HCT116 (cell line): Measurements from ENCODE around the gene MIA. TPM values are rescaled to one million over a fixed set of nuclear protein-coding genes. Genes with fewer than 3 reads are reported as not detected.
A peak's percentile ranks its signal among the peaks of the same experiment; 100 is the strongest.

Experiments used
- ATAC-seq: fragments of 200-7000 bp; cut with Tn5 transposase; 2 replicates; pipeline ENCODE4 v1.9.1; 2020; ENCODE audit warnings: mild to moderate bottlenecking, moderate library complexity
- BruUV-seq: library from RNA; stranded (reverse); fragments of 400-500 nt; replicated peaks from 2 replicates; lab custom pipeline; 2021; lab: Mats Ljungman, UMichigan
- CTCF ChIA-PET: fragments of 300-600 bp; sonication (Branson Sonifier 250); formaldehyde crosslinking; loops from one replicate; lab custom pipeline; 2021; ENCODE audit warnings: antibody characterized with exemption; lab: Charles Lee
- POLR2A ChIA-PET: fragments of 300-600, 350-600 bp; sonication (Branson Sonifier 250); formaldehyde crosslinking; loops from one replicate; lab custom pipeline; 2021; ENCODE audit warnings: antibody characterized with exemption; lab: Charles Lee
- RAD21 ChIA-PET, 2 experiments: fragments of 300-600 bp; sonication (Branson Sonifier 250); formaldehyde crosslinking; loops; one replicate each; lab custom pipeline; 2023; ENCODE audit warnings: low total read pairs in 2 of 2; ENCODE audit not compliant: uncharacterized antibody in 2 of 2, unreplicated experiment in 2 of 2, low non-redundant PET in 1 of 2; lab: Charles Lee
- DNase-seq: peaks from one replicate; pipeline ENCODE4 v3.0.0-alpha.2; 2010; ENCODE audit warnings: low read depth, low spot score
- H2AFZ ChIP-seq: fragments of 200-600 bp; shearing (Covaris generic), sonication (generic); 2 replicates; pipeline ENCODE4 v1.6.1; 2017; ENCODE audit warnings: low read depth, mixed run types, mixed read lengths, antibody characterized with exemption, low read length; ENCODE audit not compliant: poor library complexity, severe bottlenecking
- H3K27ac ChIP-seq: 2 replicates; pipeline ENCODE4 v1.5.1; 2012; ENCODE audit warnings: low read depth, low read length
- H3K27me3 ChIP-seq: fragments of 200-600 bp; sonication (generic); 2 replicates; pipeline ENCODE4 v1.6.1; 2016; ENCODE audit warnings: mixed run types, low read length, mixed read lengths; ENCODE audit not compliant: insufficient read depth
- H3K36me3 ChIP-seq, 2 experiments: fragments of 200-500 bp in 1 of 2; fragments of 200-600 bp in 1 of 2; sonication (Bioruptor generic) in 1 of 2; sonication (generic) in 1 of 2; 2 replicates each; pipeline versions ENCODE4 v1.5.1 to v1.6.1; 2014 to 2016; ENCODE audit warnings: low read length in 2 of 2, inconsistent platforms in 1 of 2, mixed read lengths in 1 of 2, mixed run types in 1 of 2; ENCODE audit not compliant: insufficient read depth in 2 of 2, control insufficient read depth in 1 of 2
- H3K4me1 ChIP-seq, 2 experiments: fragments of 200-600 bp in 1 of 2; sonication (generic) in 1 of 2; 2 replicates each; pipeline versions ENCODE4 v1.5.1 to v1.6.1; 2012 to 2017; ENCODE audit warnings: low read length in 2 of 2, inconsistent platforms in 1 of 2, mild to moderate bottlenecking in 1 of 2, mixed read lengths in 1 of 2, mixed run types in 1 of 2, moderate library complexity in 1 of 2; ENCODE audit not compliant: insufficient read depth in 2 of 2, control insufficient read depth in 1 of 2
- H3K4me2 ChIP-seq: fragments of 200-600 bp; sonication (generic); 2 replicates; pipeline ENCODE4 v1.6.1; 2017; ENCODE audit warnings: mixed run types, low read length, mixed read lengths
- H3K4me3 ChIP-seq, 2 experiments: fragments of 200-600 bp in 1 of 2; sonication (generic) in 1 of 2; replicated peaks in 1 of 2; 2 replicates each; pipeline ENCODE4 v1.5.1; 2011 to 2016; ENCODE audit warnings: low read length in 2 of 2, control low read depth in 1 of 2, low read depth in 1 of 2, mild to moderate bottlenecking in 1 of 2, mixed read lengths in 1 of 2, mixed run types in 1 of 2
- H3K79me2 ChIP-seq: fragments of 200-600 bp; sonication (generic); 2 replicates; pipeline ENCODE4 v1.6.1; 2017; ENCODE audit warnings: mild to moderate bottlenecking, mixed run types, low read length, moderate library complexity, mixed read lengths; ENCODE audit not compliant: insufficient read depth
- H3K9ac ChIP-seq: fragments of 200-600 bp; sonication (generic); 2 replicates; pipeline ENCODE4 v1.6.1; 2016; ENCODE audit warnings: low read length, mixed read lengths
- H3K9me2 ChIP-seq: fragments of 200-600 bp; sonication (generic), shearing (Covaris generic); 2 replicates; pipeline ENCODE4 v1.6.1; 2017; ENCODE audit warnings: mixed run types, mild to moderate bottlenecking, moderate library complexity; ENCODE audit not compliant: insufficient read depth
- H3K9me3 ChIP-seq, 2 experiments: fragments of 200-500 bp in 1 of 2; fragments of 200-600 bp in 1 of 2; sonication (Bioruptor generic) in 1 of 2; sonication (generic) in 1 of 2; 2 replicates each; pipeline ENCODE4 v1.6.1; 2014 to 2017; ENCODE audit warnings: low read length in 2 of 2, mixed read lengths in 2 of 2, inconsistent platforms in 1 of 2, low read depth in 1 of 2, mild to moderate bottlenecking in 1 of 2, mixed run types in 1 of 2, moderate library complexity in 1 of 2; ENCODE audit not compliant: control insufficient read depth in 1 of 2, insufficient read depth in 1 of 2
- H4K20me1 ChIP-seq: fragments of 200-600 bp; sonication (generic), shearing (Covaris generic); 2 replicates; pipeline ENCODE4 v1.6.1; 2017; ENCODE audit warnings: mixed run types, mild to moderate bottlenecking, moderate library complexity; ENCODE audit not compliant: insufficient read depth
- CBX3 ChIP-seq: IDR thresholded peaks from 2 replicates; pipeline ENCODE4 v1.6.1; 2012; ENCODE audit warnings: low read depth
- EGR1 ChIP-seq: IDR thresholded peaks from 2 replicates; pipeline ENCODE4 v1.6.1; 2012; ENCODE audit warnings: low read depth
- EZH2 ChIP-seq: fragments of 200-600 bp; sonication (generic); IDR thresholded peaks from 2 replicates; pipeline ENCODE4 v1.6.1; 2017; ENCODE audit warnings: antibody characterized with exemption, mixed run types
- FOSL1 ChIP-seq: IDR thresholded peaks from 2 replicates; pipeline ENCODE4 v1.6.1; 2012; ENCODE audit warnings: low read depth
- POLR2AphosphoS5 ChIP-seq: IDR thresholded peaks from 2 replicates; pipeline ENCODE4 v1.6.1; 2011; ENCODE audit warnings: mild to moderate bottlenecking, low read depth, low read length, moderate library complexity
- RAD21 ChIP-seq: IDR thresholded peaks from 2 replicates; pipeline ENCODE4 v1.6.1; 2012; ENCODE audit warnings: low read depth, mild to moderate bottlenecking
- REST ChIP-seq: IDR thresholded peaks from 2 replicates; pipeline ENCODE4 v1.6.1; 2012; ENCODE audit warnings: low read depth
- SIN3A ChIP-seq: IDR thresholded peaks from 2 replicates; pipeline ENCODE4 v1.6.1; 2012; ENCODE audit warnings: low read depth
- SP1 ChIP-seq: IDR thresholded peaks from 2 replicates; pipeline ENCODE4 v1.6.1; 2012; ENCODE audit warnings: low read depth
- SRF ChIP-seq: IDR thresholded peaks from 2 replicates; pipeline ENCODE4 v1.6.1; 2012; ENCODE audit warnings: low read depth
- YY1 ChIP-seq: IDR thresholded peaks from 2 replicates; pipeline ENCODE4 v1.6.1; 2011; ENCODE audit warnings: low read length, low read depth, moderate library complexity, mild to moderate bottlenecking; ENCODE audit not compliant: insufficient replicate concordance; ENCODE audit errors: extremely low read depth
- ZNF274 ChIP-seq: fragments of 200-500 bp; sonication (Bioruptor generic); IDR thresholded peaks from 2 replicates; pipeline ENCODE4 v1.6.1; 2014; ENCODE audit warnings: mild to moderate bottlenecking, low read depth, low read length, inconsistent platforms
- intact Hi-C: fragments of 100-400 bp; cut with micrococcal nuclease; formaldehyde crosslinking; loops from 2 replicates; pipeline ENCODE4 v1.10.0; 2022
- total RNA-seq: library from RNA; stranded (reverse); gene quantifications from one replicate; pipeline ENCODE4 v1.2.1, GENCODE V29; 2021; ENCODE audit not compliant: unreplicated experiment
- TF ChIP-seq, protein P1 (sequence below), 3 experiments: fragments of 200-600 bp in 1 of 3; sonication (generic) in 1 of 3; IDR thresholded peaks in 2 of 3; conservative IDR thresholded peaks in 1 of 3; 2 replicates each; pipeline ENCODE4 v1.5.1; 2012 to 2017; ENCODE audit warnings: low read depth in 2 of 3, low read length in 2 of 3, antibody characterized with exemption in 1 of 3, borderline replicate concordance in 1 of 3, control low read depth in 1 of 3, mild to moderate bottlenecking in 1 of 3, mixed read lengths in 1 of 3, mixed run types in 1 of 3, moderate library complexity in 1 of 3; ENCODE audit not compliant: insufficient read depth in 1 of 3

The MIA gene
- total RNA-seq, 1 experiment from 2014 or later = 1.4 TPM

GRCh38 chr19:40741527-40742390 is 33.6 kb upstream of the MIA start:
- TF ChIP-seq EGR1 (no peak), RAD21 (0 out of 2 replicates have a peak, but pooled peaks have one; percentile 5), POLR2AphosphoS5 (peak; percentile 30; the same call in 1 of the 2 replicates)
- H2AFZ ChIP-seq = no peak overlapping the region
- ChIA-PET RAD21 (no interaction called here), CTCF (interaction anchor here (0.8 kb wide), 1 partner anchor 65 kb away, joined by 3 read pairs; no protein-coding TSS in a partner anchor), POLR2A (interaction anchor here (2.2 kb wide), 1 partner anchor 9 kb away, joined by 7 read pairs; the partner anchor contains the start of gene ACTMAP)
- H3K27me3 ChIP-seq = no peaks in the 10 kb centered on the region
- no peaks in the 10 kb centered on the region for H3K9me2 ChIP-seq
- H3K27ac ChIP-seq = no peak overlapping the region
- no peaks in the 10 kb centered on the region for H4K20me1 ChIP-seq
- H3K9ac ChIP-seq = no peak overlapping the region
- no peaks in the 10 kb centered on the region for H3K79me2 ChIP-seq
- no TSS peak for BruUV-seq
- DNase-seq (no peak), ATAC-seq (no peak)
- no peaks in the 10 kb centered on the region for H3K9me3 ChIP-seq
- H3K4me3 ChIP-seq = no peak overlapping the region
- intact Hi-C loops = no loop called here
- H3K36me3 ChIP-seq = no peaks in the 10 kb centered on the region
- no peak overlapping the region for H3K4me2 ChIP-seq
- H3K4me1 ChIP-seq = peaks cover 7 to 11% of the 10 kb centered on the region in 2 experiments; a peak in 2 of 4 replicates

DNA sequence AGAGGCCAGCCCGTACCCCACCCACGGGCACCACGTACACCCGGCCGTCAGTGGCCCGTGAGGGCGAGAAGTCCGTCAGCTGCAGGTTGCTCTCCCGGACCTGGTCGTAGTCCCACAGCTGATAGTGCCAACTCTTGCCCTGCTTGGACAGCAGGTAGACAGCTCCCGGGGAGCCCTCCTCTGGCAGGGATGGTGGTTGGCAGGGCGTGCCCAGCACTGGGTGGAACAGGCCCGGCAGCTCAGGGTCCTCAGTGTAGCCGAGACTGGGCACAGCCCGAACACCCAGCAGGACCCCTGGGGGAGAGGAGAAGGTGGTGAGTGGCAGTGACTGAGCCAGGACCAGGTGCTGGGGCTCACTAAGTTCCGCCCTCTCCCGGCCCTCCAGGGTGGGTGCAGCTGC is 32.8 kb upstream of the MIA start:
- Histone ChIP-seq H3K4me2 (no peak overlapping the region), H3K4me3 (no peak overlapping the region), H3K9me2 (no peaks in the 10 kb centered on the region), H3K4me1 (peaks cover 7 to 11% of the 10 kb centered on the region in 2 experiments; a peak in 2 of 4 replicates), H3K27ac (no peak overlapping the region), H3K79me2 (no peaks in the 10 kb centered on the region), H3K9ac (no peak overlapping the region), H2AFZ (no peak overlapping the region), H4K20me1 (no peaks in the 10 kb centered on the region), H3K9me3 (no peaks in the 10 kb centered on the region), H3K27me3 (no peaks in the 10 kb centered on the region), H3K36me3 (no peaks in the 10 kb centered on the region)
- intact Hi-C loops = no loop called here
- no peak for ATAC-seq
- DNase-seq = no peak
- POLR2A ChIA-PET = interaction anchor here (1.1 to 2.2 kb wide), 2 partner anchors 8 to 9 kb away, joined by 3 to 7 read pairs; partner anchors contain the start of gene ACTMAP
- no TSS peak for BruUV-seq
- RAD21 ChIA-PET = no interaction called here
- CTCF ChIA-PET = no interaction called here
- TF ChIP-seq YY1 (no peak), SP1 (no peak), SIN3A (no peak), EZH2 (no peak), SRF (no peak), REST (no peak), CBX3 (no peak), ZNF274 (no peak), POLR2AphosphoS5 (no peak), FOSL1 (no peak)
- TF ChIP-seq, protein P1, sequence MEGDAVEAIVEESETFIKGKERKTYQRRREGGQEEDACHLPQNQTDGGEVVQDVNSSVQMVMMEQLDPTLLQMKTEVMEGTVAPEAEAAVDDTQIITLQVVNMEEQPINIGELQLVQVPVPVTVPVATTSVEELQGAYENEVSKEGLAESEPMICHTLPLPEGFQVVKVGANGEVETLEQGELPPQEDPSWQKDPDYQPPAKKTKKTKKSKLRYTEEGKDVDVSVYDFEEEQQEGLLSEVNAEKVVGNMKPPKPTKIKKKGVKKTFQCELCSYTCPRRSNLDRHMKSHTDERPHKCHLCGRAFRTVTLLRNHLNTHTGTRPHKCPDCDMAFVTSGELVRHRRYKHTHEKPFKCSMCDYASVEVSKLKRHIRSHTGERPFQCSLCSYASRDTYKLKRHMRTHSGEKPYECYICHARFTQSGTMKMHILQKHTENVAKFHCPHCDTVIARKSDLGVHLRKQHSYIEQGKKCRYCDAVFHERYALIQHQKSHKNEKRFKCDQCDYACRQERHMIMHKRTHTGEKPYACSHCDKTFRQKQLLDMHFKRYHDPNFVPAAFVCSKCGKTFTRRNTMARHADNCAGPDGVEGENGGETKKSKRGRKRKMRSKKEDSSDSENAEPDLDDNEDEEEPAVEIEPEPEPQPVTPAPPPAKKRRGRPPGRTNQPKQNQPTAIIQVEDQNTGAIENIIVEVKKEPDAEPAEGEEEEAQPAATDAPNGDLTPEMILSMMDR (IDR thresholded peaks at IDR 0.05 in 2 of 3, conservative IDR thresholded peaks at IDR 0.05 in 1 of 3; ENCODE audit: borderline replicate concordance in 1 of 3, insufficient read depth in 1 of 3, low read depth in 2 of 3, low read length in 2 of 3) = no peak
